Parathyroid adenoma (tissue), 2 donors: ENCODE results near the gene NALCN.

Experiments
- H2AFZ ChIP-seq: fragments of 300-600 bp; sonication (generic); one replicate; pipeline ENCODE4 v1.7.0; 2017; ENCODE audit warnings: antibody characterized with exemption, mild to moderate bottlenecking
- H3K27ac ChIP-seq: fragments of 300-600 bp; sonication (generic); one replicate; pipeline ENCODE4 v1.7.0; 2017
- H3K27me3 ChIP-seq: fragments of 300-600 bp; sonication (generic); one replicate; pipeline ENCODE4 v1.7.0; 2017; ENCODE audit warnings: low read length; ENCODE audit not compliant: control insufficient read depth, insufficient read depth
- H3K36me3 ChIP-seq: fragments of 300-600 bp; sonication (generic); one replicate; pipeline ENCODE4 v1.7.0; 2017; ENCODE audit warnings: low read length; ENCODE audit not compliant: control insufficient read depth, insufficient read depth
- H3K4me1 ChIP-seq: fragments of 300-600 bp; sonication (generic); one replicate; pipeline ENCODE4 v1.7.0; 2017; ENCODE audit warnings: control low read depth
- H3K4me2 ChIP-seq: fragments of 300-600 bp; sonication (generic); one replicate; pipeline ENCODE4 v1.7.0; 2017; ENCODE audit warnings: low read length
- H3K4me3 ChIP-seq: fragments of 300-600 bp; sonication (generic); one replicate; pipeline ENCODE4 v1.7.0; 2017; ENCODE audit warnings: low read depth, low read length
- H3K79me2 ChIP-seq: fragments of 300-600 bp; sonication (generic); one replicate; pipeline ENCODE4 v1.7.0; 2017; ENCODE audit warnings: control low read depth
- H3K9ac ChIP-seq: fragments of 300-600 bp; sonication (generic); one replicate; pipeline ENCODE4 v1.7.0; 2017; ENCODE audit warnings: mild to moderate bottlenecking
- H3K9me3 ChIP-seq: fragments of 300-600 bp; sonication (generic); one replicate; pipeline ENCODE4 v1.7.0; 2017; ENCODE audit warnings: low read length; ENCODE audit not compliant: control insufficient read depth
- CTCF ChIP-seq: fragments of 300-600 bp; sonication (generic); IDR thresholded peaks from one replicate; pipeline ENCODE4 v1.7.0; 2017; ENCODE audit warnings: antibody characterized with exemption, mild to moderate bottlenecking
- donor health status: primary hyperparathyroidism.

The NALCN gene

GRCh38 chr13:101301053-101301452, 115.3 kb downstream of the NALCN start:
- no peak overlapping the region for H3K4me2 ChIP-seq
- no peak for TF ChIP-seq CTCF
- H3K36me3 ChIP-seq, result no peaks in the 10 kb centered on the region

GRCh38 chr13:101300531-101300930, 115.8 kb downstream of the NALCN start:
- no peak overlapping the region for H3K4me3 ChIP-seq
- H3K4me2 ChIP-seq, result no peak overlapping the region
- no peaks in the 10 kb centered on the region for H3K4me1 ChIP-seq
- no peak overlapping the region for H3K27ac ChIP-seq
- H3K36me3 ChIP-seq, result no peaks in the 10 kb centered on the region
- TF ChIP-seq CTCF, result no peak
- H3K9me3 ChIP-seq, result no peaks in the 10 kb centered on the region
- H3K9ac ChIP-seq, result no peak overlapping the region
- no peaks in the 10 kb centered on the region for H3K27me3 ChIP-seq
- no peak overlapping the region for H2AFZ ChIP-seq
- H3K79me2 ChIP-seq, result no peaks in the 10 kb centered on the region

More at GRCh38 chr13:101301053-101301452, 115.3 kb downstream of the NALCN start:
- H3K9me3 ChIP-seq, result no peaks in the 10 kb centered on the region
- H3K27ac ChIP-seq, result no peak overlapping the region
- H2AFZ ChIP-seq, result no peak overlapping the region
- no peak overlapping the region for H3K9ac ChIP-seq
- H3K4me3 ChIP-seq, result no peak overlapping the region
- no peaks in the 10 kb centered on the region for H3K27me3 ChIP-seq
- H3K4me1 ChIP-seq, result no peaks in the 10 kb centered on the region
- no peaks in the 10 kb centered on the region for H3K79me2 ChIP-seq

DNA sequence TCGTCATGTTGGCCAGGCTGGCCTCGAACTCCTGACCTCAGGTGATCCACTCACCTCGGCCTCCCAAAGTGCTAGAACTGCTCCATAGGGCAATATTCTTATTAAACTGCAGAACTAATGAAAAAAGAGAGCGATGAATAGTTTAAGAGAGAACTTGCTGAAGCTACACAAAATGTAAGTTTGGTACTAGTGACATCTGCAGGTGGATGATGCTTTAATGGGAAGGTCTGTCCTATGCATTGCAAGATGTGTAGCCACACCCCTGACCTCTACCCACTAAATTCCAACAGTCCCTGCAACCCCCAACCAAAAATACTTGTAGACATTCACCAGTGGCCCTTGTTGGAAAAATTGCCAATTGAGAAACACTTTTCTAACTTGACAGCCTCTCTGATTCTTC, 117.8 kb downstream of the NALCN start:
- TF ChIP-seq CTCF, result no peak
- no peak overlapping the region for H2AFZ ChIP-seq
- H3K36me3 ChIP-seq, result no peaks in the 10 kb centered on the region
- no peak overlapping the region for H3K4me2 ChIP-seq
- no peak overlapping the region for H3K4me3 ChIP-seq
- H3K9me3 ChIP-seq, result no peaks in the 10 kb centered on the region
- H3K9ac ChIP-seq, result no peak overlapping the region
- no peaks in the 10 kb centered on the region for H3K27me3 ChIP-seq
- H3K27ac ChIP-seq, result no peak overlapping the region
- H3K4me1 ChIP-seq, result no peaks in the 10 kb centered on the region
- H3K79me2 ChIP-seq, result no peaks in the 10 kb centered on the region

GRCh38 chr13:101297794-101298193, 118.5 kb downstream of the NALCN start:
- H2AFZ ChIP-seq, result no peak overlapping the region
- H3K9ac ChIP-seq, result no peak overlapping the region
- no peak overlapping the region for H3K4me3 ChIP-seq
- H3K9me3 ChIP-seq, result no peaks in the 10 kb centered on the region
- no peaks in the 10 kb centered on the region for H3K79me2 ChIP-seq
- no peak for TF ChIP-seq CTCF
- H3K36me3 ChIP-seq, result no peaks in the 10 kb centered on the region
- no peak overlapping the region for H3K4me2 ChIP-seq
- H3K27ac ChIP-seq, result no peak overlapping the region
- H3K4me1 ChIP-seq, result no peaks in the 10 kb centered on the region
- H3K27me3 ChIP-seq, result no peaks in the 10 kb centered on the region

- H3K9ac ChIP-seq, result no peak overlapping the region
- H3K27me3 ChIP-seq, result no peaks in the 10 kb centered on the region
- H3K36me3 ChIP-seq, result no peaks in the 10 kb centered on the region
- no peak overlapping the region for H2AFZ ChIP-seq
- no peaks in the 10 kb centered on the region for H3K9me3 ChIP-seq
- TF ChIP-seq CTCF, result no peak
- no peaks in the 10 kb centered on the region for H3K79me2 ChIP-seq
- no peak overlapping the region for H3K27ac ChIP-seq
- H3K4me2 ChIP-seq, result no peak overlapping the region
- no peak overlapping the region for H3K4me3 ChIP-seq
- no peaks in the 10 kb centered on the region for H3K4me1 ChIP-seq
Measured at GRCh38 chr13:101292711-101293110, 123.6 kb downstream of the NALCN start.
